GM21526 (cell line): ENCODE data around the gene NXPE3.

ENCODE experiments used
- ATAC-seq: cut with Tn5 transposase; IDR thresholded peaks from one replicate; pipeline ENCODE4 v1.9.1; 2021; ENCODE audit warnings: moderate library complexity; ENCODE audit not compliant: unreplicated experiment, low FRiP score

Gene NXPE3

DNA sequence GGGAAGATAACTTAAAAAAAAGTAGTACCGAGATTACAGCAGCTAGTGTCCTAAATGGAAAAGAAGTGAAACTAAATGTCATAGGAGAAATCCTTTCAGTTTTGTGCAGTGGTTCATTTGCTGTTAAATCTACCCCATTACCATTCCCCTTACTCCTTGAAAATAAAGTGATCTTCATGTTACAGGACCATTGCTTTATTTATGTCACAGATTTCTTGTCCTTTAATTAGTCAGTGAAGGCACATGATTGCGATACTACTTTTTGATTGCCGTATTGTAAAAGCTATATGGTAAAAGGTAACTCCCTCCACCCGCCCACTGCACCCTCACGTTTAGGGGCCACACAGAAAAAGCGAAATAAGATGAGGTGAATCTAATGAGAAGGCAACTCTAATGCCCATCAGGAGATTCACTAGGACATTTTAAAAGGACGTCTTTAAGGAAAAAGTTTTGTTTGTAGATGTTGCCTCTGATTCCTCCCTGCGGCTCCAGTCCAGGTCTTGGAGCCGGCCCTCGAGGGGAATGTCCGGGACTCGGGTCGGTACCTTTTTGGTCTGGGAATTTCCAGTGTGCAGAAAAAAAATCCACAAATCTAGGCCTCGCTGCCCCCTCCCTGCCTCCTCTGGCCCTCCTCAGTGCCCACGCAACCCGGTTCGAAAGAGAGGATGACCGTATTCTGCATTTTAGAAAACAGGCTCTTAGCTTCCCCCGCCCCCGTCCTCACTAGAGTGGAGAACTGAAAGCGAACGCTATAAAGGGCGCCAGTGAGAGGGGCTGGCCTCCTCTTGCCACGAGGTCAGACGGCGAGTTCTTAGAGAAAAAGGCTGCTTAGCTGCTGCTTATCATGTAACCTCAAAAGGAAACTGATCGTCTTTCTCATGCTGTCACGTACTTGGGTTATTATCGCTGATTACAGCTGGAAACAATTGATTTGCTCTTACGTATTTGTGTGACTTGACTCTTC, 48.5 kb downstream of the NXPE3 start:
- peak; percentile 89 for ATAC-seq

DNA sequence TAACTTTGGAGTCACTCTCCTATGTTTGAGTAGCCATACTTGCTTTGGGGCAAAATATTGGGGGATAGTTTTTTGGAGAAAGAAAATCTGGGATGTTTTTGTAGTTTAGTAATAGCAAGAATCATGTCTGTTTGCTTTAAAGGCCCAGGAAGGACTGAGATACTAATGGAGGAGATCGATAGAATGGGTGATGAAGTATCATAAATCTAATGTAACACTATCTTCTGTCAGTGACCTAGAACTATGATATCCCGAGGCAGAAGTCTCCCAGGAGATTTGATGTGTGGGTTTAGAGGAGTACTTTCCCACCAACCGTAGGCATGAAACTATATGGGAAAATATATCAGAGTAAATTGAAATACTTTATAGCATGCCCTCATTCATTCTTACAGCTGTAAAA, 49.3 kb downstream of the NXPE3 start:
- ATAC-seq: no peak

DNA sequence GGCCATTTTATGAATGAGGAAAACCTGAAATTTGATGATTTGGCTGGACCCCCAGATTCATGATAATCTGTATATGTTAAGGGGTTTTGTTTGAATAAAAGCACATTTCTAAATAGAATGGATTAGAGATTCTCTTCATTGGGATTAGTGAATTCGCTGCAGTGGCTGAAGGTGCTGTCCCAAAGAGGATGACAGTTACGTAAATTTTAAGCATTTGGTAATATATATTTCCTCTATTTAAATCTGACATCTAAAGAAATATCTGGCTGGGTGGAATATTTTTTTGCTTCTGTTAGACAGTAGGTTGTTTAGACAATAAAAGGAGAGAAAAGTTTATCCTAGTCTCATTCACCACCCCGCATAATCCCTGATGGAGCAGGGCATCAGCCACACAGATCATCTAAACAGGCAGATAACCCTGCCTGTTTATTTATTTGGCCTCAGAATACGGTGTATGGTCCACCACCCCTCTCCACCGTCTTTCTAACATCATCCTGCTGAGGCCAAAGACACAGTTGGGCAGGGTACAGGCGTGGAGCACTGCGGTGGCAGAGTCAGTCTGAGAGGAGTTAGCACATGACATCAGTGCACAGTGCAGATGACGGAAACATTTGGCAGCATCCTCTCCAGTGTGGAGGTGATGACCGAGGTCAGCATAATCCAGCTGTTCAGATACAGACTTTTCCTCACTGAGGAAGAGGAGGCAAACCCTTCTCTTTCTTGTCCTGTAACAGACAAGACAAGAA, 49.9 kb downstream of the NXPE3 start:
- ATAC-seq: peak; percentile 45

DNA sequence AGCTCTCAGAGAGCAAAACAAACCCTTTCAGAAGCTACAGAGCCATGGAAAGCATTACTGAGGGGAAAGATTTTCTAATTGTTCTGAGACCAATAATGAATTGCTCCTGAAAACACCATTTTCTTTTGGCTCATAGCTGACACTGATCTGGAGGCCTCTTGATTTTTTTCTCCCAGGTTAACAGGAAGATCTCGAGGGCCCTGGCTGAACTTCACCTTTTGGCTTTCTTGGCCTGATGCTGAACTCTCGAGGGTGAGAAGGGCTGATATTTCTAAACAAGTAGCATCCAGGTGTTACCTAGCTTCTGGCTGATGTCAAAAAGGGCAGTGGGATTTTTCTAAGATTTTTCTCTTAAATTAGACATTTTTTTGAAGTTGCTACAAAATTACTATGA, 50.4 kb downstream of the NXPE3 start:
- ATAC-seq: no peak

DNA sequence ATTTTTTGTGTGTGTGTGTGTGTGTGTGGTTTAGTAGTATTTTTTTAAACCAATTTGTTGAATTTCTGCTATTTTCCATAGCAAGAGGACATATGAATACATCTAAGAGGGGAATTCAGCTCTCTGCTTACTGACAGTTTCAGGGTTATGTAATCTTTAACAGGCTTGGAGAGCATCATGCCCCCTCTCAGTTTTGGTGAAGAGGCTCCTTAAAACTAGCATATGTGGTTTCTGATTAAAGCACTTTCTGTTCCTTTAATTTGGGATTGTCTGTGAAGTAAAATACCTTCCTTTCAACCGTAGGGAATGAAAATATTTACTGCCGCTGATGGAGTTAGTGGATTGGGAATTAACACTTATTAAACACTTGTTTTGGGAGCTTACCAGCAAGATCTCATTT, 50.9 kb downstream of the NXPE3 start:
- no peak for ATAC-seq

DNA sequence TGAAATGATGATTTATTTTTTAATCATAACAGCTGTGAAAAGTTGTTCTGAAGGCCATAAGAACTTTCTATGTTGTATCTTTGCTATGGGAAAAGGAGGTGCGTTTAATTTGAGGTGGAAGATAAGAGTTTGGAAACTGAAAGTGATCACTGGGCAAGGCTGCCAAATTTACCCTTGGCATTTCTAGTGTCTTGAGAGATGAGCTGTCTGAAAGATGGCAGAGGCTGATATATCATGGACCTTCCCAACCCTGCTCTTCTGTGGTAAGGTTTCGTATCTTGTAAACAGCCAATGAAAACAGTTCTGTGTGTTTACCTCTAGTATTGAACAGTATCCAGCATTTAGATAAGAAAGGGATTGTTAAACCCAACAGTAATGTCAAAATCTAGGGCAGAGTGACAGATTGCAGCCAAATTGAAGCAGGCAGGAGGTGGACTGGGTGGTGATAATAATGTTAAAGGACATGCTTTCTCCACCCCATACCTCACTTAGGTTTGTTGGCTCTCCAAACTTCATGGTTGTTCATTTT, 54.5 kb downstream of the NXPE3 start:
- ATAC-seq: no peak

DNA sequence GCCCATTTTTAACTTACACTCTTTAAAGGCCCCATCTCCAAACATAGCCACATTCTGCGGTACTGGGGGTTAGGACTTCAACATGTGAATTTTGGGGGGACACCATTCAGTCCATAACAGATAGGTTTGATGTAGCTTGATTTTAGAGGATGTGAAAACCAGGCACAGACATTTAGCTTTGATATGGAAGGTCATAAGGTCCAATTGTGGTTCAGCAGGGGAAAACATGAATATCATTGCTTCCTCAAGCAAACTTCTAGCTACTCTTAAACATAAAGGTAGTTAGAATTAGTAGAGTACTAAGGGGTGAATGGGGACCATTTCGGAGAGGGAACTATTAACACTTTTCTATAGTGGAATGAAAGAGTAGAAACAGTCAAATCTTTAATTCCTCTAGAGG, 56.7 kb downstream of the NXPE3 start:
- ATAC-seq: no peak

DNA sequence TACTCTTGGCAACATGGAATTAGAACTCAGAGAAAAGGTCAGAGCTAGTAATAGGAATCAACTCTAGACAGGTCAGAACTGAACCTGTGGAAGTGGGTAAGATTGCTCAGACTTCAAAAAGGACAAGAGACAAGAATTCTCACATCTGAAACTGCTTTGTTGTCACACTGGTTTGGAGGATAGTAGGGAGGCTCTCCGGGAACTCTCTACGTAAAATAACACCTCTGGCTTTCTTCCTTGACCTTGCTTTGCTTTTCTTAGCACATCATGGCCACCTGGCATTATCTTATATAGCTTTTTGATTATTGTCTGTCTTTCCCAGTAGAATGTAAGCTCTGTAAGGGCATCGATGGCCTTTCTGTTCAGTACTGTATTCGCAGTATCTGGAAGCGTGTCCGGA, 57.1 kb downstream of the NXPE3 start:
- no peak for ATAC-seq

DNA sequence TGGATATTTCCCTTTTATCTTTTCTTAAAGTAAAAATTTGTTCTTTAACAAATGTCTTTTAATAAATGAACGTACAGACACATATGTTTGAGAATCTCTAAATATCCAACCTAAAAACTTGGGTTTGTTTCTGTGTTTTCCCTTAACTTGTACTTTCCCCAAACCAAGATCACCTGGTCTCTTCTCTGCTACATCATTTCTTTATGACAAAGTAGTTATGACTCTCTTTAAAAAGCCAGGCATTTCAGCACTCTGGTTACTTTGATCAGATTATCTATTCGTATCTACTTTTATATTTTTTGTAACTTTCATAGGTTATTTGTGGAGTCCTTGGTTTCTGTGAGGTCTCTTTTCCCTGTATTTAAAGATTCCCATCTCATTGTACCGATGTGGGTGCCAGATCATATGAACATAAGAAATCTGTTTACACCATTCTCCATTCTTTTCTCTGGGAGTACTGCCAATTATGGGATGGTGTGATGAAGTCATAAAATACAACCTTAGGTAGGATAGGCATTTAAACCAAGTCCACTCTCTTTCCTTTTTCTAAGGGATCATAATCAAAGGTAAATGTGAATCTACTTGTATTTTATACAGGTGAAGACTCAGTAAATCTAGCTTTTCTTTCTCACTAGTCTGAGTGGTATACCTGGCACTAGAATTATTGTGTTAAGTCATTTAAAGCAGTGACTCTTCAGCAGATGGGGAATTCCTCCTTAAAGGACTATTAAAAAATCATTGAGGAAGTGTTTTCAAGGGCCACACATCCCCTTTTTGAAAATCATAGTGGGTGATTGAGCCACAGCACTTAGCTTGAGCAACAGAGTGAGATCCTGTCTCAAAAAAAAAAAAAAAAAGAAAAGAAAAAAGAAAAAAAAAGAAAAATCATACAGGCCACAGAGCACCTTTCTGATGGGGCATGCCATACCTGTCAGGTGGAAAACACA, 57.9 kb downstream of the NXPE3 start:
- ATAC-seq: no peak

DNA sequence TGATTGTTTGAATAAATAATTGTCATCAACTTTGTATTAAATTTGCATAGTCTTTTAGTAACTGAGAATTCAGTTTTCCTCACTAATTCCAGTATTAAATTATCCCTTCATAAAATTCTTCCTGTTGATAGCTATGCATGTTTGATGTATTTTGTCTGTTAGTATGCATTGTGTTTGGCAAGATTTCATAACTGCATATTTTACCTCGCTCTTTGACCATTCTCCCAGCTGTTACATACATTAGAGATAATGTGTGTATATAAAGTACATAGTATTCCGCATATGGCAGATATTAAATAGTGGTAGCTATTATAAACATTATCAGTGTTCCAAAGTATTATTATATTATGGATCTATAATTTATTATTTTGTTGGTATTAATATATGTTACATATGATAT, 59.7 kb downstream of the NXPE3 start:
- no peak for ATAC-seq

DNA sequence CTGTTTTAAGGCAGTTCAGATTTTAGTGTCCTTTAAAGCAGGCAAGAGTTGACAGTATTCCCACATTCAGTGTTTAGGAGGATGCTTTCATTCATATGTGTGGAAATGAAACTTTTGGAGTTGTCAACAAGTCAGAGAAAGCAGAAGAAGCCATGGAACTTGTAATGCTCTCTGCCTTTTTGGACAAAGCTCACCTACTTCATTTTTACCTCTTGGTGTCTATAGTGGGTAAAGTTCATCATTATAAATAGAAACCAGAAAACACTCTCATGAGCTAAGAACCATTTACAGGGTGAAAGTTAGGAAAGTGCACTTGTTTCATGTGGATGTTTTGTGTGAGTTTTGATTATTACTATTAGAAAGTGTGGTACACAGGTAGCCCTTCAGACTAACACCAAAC, 61.1 kb downstream of the NXPE3 start:
- no peak for ATAC-seq

DNA sequence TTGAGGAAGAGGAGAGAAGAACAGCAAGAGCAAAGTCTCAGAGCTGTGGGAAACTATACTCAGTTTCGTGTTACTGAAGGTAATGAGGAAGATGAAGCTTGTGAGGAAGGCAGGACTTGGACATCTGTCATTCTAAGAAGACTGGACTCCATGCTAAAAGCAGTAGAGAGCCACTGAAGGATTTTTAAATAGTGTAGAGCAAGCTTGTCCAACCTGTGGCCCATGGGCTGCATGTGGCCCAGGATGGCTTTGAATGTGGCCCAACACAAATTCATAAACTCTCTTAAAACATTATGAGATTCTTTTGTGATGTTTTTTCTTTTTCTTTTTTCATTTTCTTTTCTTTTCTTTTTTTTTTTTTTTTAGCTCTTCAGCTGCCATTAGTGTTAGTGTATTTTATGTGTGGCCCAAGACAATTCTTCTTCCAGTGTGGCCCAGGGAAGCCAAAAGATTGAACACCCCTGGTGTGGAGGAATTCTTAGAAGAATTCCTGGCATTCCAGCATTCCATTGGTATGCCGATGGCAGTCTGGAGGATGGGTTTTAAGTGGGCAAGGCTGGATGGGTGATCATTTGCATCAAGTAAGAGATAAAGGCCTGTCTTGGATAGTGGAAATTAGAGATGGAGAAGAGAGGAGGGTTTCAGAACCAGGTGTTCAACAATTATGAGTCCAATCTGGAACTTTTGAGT, 63.4 kb downstream of the NXPE3 start:
- no peak for ATAC-seq

DNA sequence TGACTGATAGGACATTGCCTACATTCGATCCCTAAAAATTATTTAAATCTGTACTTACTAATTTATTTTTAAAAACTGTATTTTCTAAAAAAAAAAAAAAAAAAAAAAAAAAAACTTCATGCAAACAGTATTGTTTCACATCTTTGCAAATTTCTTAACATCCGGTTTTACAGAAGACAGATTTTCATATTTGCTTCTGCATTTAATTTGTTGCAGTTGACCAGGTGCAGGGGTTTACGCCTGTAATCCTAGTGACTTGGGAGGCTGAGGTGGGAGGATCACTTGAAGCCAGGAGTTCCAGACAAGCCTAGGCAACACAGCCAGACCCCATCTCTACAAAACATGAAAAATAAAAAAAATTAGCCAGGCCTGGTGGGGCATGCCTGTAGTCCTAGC, 63.9 kb downstream of the NXPE3 start:
- ATAC-seq: no peak

DNA sequence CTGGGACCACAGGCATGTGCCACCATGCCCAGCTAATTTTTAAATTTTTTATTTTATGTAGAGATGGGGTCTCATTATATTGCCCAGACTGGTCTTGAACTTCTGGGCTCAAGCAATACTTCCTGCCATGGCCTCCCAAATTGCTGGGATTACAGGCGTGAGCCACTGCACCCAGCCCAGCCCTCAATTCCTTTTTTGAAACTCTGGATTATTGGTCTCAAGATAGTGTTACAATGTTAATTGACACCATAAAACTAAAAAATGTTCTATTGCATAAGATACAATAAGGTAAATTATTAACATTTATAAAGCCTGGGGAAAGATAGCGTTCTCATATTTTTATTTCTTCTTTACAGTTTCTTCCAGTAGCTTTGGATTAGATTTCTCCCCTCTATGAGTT, 66.4 kb downstream of the NXPE3 start:
- no peak for ATAC-seq

DNA sequence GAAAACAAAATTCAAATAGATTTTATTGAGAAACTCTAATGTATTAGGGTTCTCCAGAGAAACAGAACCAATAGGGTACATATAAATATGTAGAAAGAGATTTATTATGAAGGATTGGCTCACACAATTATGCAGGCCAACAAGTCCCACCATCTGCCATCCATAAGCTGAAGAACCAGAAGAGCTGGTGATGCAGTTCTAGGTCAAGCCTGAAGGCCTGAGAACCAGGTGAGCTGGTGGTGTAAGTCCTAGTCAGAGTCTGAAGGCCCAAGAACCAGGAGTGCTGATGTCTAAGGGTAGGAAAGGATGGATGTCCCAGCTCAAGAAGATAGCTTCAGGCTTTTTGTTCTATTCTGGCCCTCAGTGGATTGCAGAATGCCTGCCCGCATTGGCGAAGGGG, 67.7 kb downstream of the NXPE3 start:
- ATAC-seq: no peak

DNA sequence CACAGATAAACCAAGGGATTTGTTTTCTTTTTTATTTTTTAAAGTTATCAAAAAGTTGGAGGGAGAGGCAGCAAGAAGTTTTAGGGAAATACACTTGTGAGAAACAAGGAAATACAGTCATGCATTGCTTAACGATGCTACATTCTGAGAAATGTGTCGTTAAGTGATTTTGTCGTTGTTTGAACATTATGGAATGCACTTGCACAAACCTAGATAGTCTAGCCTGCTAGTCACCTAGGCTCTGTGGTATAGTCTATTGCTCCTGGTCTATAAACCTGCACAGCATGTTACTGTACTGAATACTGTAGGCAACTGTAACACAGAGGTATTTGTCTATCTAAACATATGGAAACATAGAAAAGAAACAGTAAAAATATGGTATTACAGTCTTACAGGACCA, 68.3 kb downstream of the NXPE3 start:
- no peak for ATAC-seq

DNA sequence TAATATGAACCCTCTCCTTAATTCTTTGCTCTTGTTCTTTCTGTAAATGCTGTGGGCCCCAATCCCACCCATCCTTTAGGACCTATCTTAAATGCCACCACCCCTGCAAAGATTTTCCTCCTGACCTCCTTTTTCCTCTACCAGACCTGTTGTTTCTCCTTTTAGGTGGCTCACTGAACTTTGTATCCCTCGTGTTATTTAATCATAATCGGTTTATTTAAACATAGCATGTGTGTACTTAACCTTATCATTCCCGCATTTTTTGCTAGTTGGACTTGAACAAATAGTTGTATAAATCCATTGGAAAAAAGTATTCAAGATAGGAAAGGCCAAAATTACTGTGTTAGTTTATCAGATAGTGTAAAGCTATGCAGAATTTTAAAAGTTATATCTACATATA, 69.3 kb downstream of the NXPE3 start:
- ATAC-seq: no peak

DNA sequence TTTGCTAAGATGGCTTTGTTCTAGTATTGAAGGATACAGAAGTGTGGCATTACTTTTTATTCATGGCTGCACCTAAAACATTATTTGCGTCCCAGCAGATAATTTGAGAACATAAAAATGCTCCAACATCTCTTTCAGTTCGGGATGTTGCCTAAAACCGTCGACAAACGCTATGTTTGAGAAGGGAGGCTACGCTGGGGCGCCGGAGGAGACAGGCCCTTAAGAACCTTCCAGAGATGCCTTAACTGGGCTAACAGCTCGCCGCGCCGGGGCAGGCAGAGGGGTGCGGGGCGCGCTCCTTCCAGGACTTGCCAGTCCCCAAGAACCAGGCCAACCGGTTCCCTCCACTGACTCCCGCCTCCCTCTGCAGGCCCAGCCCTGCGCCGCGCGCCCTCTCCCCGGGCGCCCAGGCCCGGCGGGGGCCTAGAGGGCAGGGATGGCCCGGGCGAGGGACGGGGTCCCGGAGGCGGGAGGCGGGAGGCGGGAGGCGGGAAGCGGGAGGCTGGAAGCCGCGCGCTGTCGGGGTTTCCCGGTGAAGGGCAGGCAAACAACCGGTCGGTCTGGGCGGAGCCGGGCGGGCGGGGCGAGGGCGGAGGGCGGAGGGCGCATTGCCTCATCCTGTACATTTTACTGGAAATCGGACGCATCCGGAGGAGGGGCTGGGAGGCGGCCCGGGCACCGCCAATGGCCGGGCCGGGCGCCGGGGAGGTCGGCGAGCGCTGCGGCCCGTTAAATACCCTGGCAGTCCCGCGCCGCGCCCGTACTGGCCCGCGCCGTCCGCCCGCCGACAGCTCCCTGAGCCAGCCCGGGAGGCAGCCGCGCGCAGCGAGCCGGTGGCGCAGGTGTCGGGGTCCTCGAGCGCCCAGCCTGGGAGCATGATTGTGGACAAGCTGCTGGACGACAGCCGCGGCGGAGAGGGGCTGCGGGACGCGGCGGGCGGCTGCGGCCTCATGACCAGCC, 70.0 kb downstream of the NXPE3 start, which contains the start of gene NFKBIZ:
TSS of gene NFKBIZ (plus strand) at position 761 of the 960 bp plus-strand sequence. CDS start at position 876, 115 bp downstream.
- ATAC-seq: peak; percentile 64
